Heart left ventricle (tissue), 16 donors: ENCODE data around the gene TNS4. TPM values are rescaled to one million over a fixed set of nuclear protein-coding genes. Genes with fewer than 3 reads are reported as not detected.

Source experiments
- ATAC-seq, 4 donors: fragments of 200-7000 bp; cut with Tn5 transposase; one replicate each; pipeline ENCODE4 v1.9.1; 2020 to 2022; ENCODE audit warnings: moderate library complexity in 4 of 4, mild to moderate bottlenecking in 3 of 4, moderate number of reproducible peaks in 1 of 4
- DNase-seq, 5 donors: peaks; one replicate each; pipeline ENCODE4 v3.0.0-alpha.2; 2020
- H3K27ac ChIP-seq, 12 donors: fragments of 200-600 bp; sonication (generic) in 4 of 12; one replicate each; pipeline versions ENCODE4 v1.5.0 to v1.8.0; 2016 to 2022; ENCODE audit warnings: mild to moderate bottlenecking in 2 of 12
- H3K27me3 ChIP-seq, 9 donors: fragments of 200-600 bp; sonication (generic) in 2 of 9; one replicate each; pipeline versions ENCODE4 v1.5.1 to v1.8.0; 2016 to 2022; ENCODE audit warnings: mild to moderate bottlenecking in 3 of 9
- H3K36me3 ChIP-seq, 9 donors: fragments of 200-600 bp; sonication (generic) in 2 of 9; one replicate each; pipeline versions ENCODE4 v1.5.0 to v1.8.0; 2018 to 2022; ENCODE audit warnings: mild to moderate bottlenecking in 2 of 9
- H3K4me1 ChIP-seq, 12 donors: fragments of 200-600 bp; sonication (generic) in 4 of 12; one replicate each; pipeline versions ENCODE4 v1.5.0 to v1.8.0; 2016 to 2022; ENCODE audit warnings: mild to moderate bottlenecking in 3 of 12
- H3K4me3 ChIP-seq, 12 donors: fragments of 200-600 bp; sonication (generic) in 4 of 12; one replicate each; pipeline versions ENCODE4 v1.5.0 to v1.8.0; 2017 to 2022; ENCODE audit warnings: mild to moderate bottlenecking in 9 of 12, moderate library complexity in 4 of 12
- H3K9me3 ChIP-seq, 12 donors: fragments of 200-600 bp; sonication (generic) in 4 of 12; one replicate each; pipeline versions ENCODE4 v1.5.0 to v1.8.0; 2016 to 2022; ENCODE audit warnings: mild to moderate bottlenecking in 1 of 12
- POLR2A ChIP-seq, 2 donors: fragments of 450-650 bp; IDR thresholded peaks; one replicate each; pipeline ENCODE4 v1.6.1; 2017; ENCODE audit warnings: antibody characterized with exemption in 2 of 2, mild to moderate bottlenecking in 2 of 2, moderate library complexity in 2 of 2
- WGBS, 4 donors: extraction: QIAGEN DNeasy Blood & Tissue Kit in 2 of 4; methylation state at CpG; one replicate each; pipeline versions ENCODE4 v1.1.5 to v1.1.7; 2013 to 2018; 5-methylcytosine and 5-hydroxymethylcytosine counted together
- intact Hi-C, 10 donors: fragments of 100-400 bp; cut with DNase I; formaldehyde crosslinking; loops; one replicate each; pipeline versions ENCODE4 v1.11.1 to v1.14.2; 2022
- polyA plus RNA-seq, 2 donors: library from polyadenylated mRNA; stranded (reverse); fragments of 200-250 nt; gene quantifications; one replicate each; pipeline ENCODE4 v1.2.3, GENCODE V29; 2013
- total RNA-seq, 9 donors: library from RNA; depleted of rRNA in 2 of 9; stranded (reverse); fragments of >200 nt in 2 of 9; fragmentation: NEBNext Ultra II Directional in 3 of 9; extraction: Animal tissue kit (Norgen Biotek cat#: 25700) in 3 of 9; gene quantifications; one replicate each; pipeline versions ENCODE4 v1.1.0 to v1.2.4, GENCODE V29; 2016 to 2023
- TF ChIP-seq, protein P1 (sequence below), 12 donors: fragments of 200-600 bp; sonication (generic) in 4 of 12; IDR thresholded peaks; one replicate each; pipeline versions ENCODE4 v1.5.0 to v1.8.0; 2018 to 2022; ENCODE audit warnings: antibody characterized with exemption in 12 of 12, mild to moderate bottlenecking in 5 of 12
- donor health status: ischemic (EF 13 %, LVEDD 7.1; RV severe dilation, severe dysfunction).
- donor health status: healthy with polysubstance abuse.
- donor health status: DM: no; HTN: yes; CAD: no.
- donor health status: DM: no; HTN: no; CAD: no.
- donor health status: ischemic (EF 25% LVEDD 6.9; RV normal size, moderate dysfunction).
- donor health status: ischemic (EF 25% LVEDD 5.7; RV mildly dilated, moderate dysfunction).
- donor health status: healthy.
- donor health status: DM: yes; HTN: yes; CAD: no.
- donor health status: ischemic (EF 35%, LVEDD 5.7; RV mildly dilated, moderate dysfunction).
- donor health status: nonischemic (EF 11% LVEDD 7.7; RV severe dilation, severe dysfunction).
- donor health status: DM: yes; HTN: yes; CAD: no.
- donor health status: PGD.
- donor health status: ischemic (EF 29% LVEDD 5.4; RV normal size, mild dysfunction).
- donor health status: nonischemic (EF 23%, LVEDD 6.1; RV moderate dilation, normal function).

TNS4 gene
- total and polyA plus RNA-seq, 11 donors = 0.16 to 0.91 TPM; not detected in 9

- Histone ChIP-seq H3K4me1 (peaks cover 0 to 26% (median 5%) of the 10 kb centered on the region in 12 donors), H3K36me3 (no peaks in the 10 kb centered on the region), H3K9me3 (no peaks in the 10 kb centered on the region), H3K4me3 (peak overlapping the region in 1 of 12 donors; percentile 46), H3K27ac (peak overlapping the region in 1 of 12 donors; percentile 30), H3K27me3 (peaks cover 0 to 5% (median 0%) of the 10 kb centered on the region in 9 donors)
- WGBS, 4 donors = 46 to 53% (median 48%) methylated on average over 3 of the region's 3 CpGs
- DNase-seq = peak in 1 of 5 donors; percentile 29
- intact Hi-C loops = no loop called here
- peak in 2 of 4 donors; percentile 22 to 45 for ATAC-seq
- no peak for TF ChIP-seq POLR2A (IDR thresholded peaks at IDR 0.05)
- TF ChIP-seq, protein P1, sequence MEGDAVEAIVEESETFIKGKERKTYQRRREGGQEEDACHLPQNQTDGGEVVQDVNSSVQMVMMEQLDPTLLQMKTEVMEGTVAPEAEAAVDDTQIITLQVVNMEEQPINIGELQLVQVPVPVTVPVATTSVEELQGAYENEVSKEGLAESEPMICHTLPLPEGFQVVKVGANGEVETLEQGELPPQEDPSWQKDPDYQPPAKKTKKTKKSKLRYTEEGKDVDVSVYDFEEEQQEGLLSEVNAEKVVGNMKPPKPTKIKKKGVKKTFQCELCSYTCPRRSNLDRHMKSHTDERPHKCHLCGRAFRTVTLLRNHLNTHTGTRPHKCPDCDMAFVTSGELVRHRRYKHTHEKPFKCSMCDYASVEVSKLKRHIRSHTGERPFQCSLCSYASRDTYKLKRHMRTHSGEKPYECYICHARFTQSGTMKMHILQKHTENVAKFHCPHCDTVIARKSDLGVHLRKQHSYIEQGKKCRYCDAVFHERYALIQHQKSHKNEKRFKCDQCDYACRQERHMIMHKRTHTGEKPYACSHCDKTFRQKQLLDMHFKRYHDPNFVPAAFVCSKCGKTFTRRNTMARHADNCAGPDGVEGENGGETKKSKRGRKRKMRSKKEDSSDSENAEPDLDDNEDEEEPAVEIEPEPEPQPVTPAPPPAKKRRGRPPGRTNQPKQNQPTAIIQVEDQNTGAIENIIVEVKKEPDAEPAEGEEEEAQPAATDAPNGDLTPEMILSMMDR (IDR thresholded peaks at IDR 0.05) = no peak
These were observed 15.3 kb upstream of the TNS4 start for GRCh38 chr17:40516581-40517285.

- Histone ChIP-seq H3K4me1 (peaks cover 0 to 26% (median 5%) of the 10 kb centered on the region in 12 donors), H3K27me3 (peaks cover 0 to 5% (median 0%) of the 10 kb centered on the region in 9 donors), H3K27ac (no peak overlapping the region), H3K4me3 (no peak overlapping the region), H3K9me3 (no peaks in the 10 kb centered on the region), H3K36me3 (no peaks in the 10 kb centered on the region)
- intact Hi-C loops = no loop called here
- no peak for ATAC-seq
- DNase-seq = peak in 1 of 5 donors; percentile 20
- 65 to 81% (median 74%) methylated on average over 11 of the region's 11 CpGs for WGBS, 4 donors
- no peak for TF ChIP-seq POLR2A (IDR thresholded peaks at IDR 0.05)
- TF ChIP-seq, protein P1 (IDR thresholded peaks at IDR 0.05) = no peak
These were observed 14.1 kb upstream of the TNS4 start for GRCh38 chr17:40515491-40516041.

DNA sequence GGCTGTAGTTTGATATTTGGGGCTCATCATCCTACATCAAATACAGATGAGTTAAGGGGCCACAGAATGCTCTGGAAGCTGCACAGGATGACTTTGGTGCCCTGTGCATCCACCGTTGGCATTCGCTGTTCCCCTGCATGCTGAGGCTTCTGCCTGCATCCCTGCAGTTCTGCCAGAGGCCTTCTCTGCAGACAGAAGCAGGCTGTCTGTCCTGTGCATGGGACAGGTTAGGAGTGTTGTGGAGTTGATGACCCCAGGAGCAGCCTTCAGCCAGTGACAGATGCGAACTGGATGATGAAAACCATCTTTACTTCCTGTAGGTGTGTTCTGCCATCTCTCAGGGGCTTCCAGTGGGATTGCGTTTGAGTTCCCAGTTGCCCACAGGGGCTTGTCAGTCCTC is 13.6 kb upstream of the TNS4 start:
- no peaks in the 10 kb centered on the region for H3K36me3 ChIP-seq
- H3K4me1 ChIP-seq = peaks cover 0 to 31% (median 7%) of the 10 kb centered on the region in 12 donors
- peaks cover 0 to 5% (median 0%) of the 10 kb centered on the region in 9 donors for H3K27me3 ChIP-seq
- intact Hi-C loops = no loop called here
- DNase-seq (peak in 1 of 5 donors; percentile 13), ATAC-seq (no peak)
- TF ChIP-seq, protein P1 (IDR thresholded peaks at IDR 0.05) = no peak
- TF ChIP-seq POLR2A (IDR thresholded peaks at IDR 0.05) = no peak
- no peak overlapping the region for H3K4me3 ChIP-seq
- WGBS, 4 donors = 83 to 89% (median 85%) methylated on average over 4 of the region's 4 CpGs
- H3K27ac ChIP-seq = no peak overlapping the region
- H3K9me3 ChIP-seq = no peaks in the 10 kb centered on the region
